GM23248 (cell line): Measurements from ENCODE around the gene BACE2. TPM values are rescaled to one million over a fixed set of nuclear protein-coding genes. Genes with fewer than 3 reads are reported as not detected.

Experiments
- DNase-seq: peaks from one replicate; pipeline ENCODE4 v3.0.0-alpha.2; 2015
- H2AFZ ChIP-seq: fragments of 200-600 bp; sonication (generic); 2 replicates; pipeline ENCODE4 v1.6.1; 2016; ENCODE audit warnings: antibody characterized with exemption
- H3F3A ChIP-seq: fragments of 200-600 bp; sonication (generic); 2 replicates; pipeline ENCODE4 v1.6.1; 2016; ENCODE audit warnings: mild to moderate bottlenecking, antibody characterized with exemption, mixed run types; ENCODE audit not compliant: insufficient read depth
- H3K27ac ChIP-seq: fragments of 200-600 bp; sonication (generic); 2 replicates; pipeline ENCODE4 v1.5.1; 2016; ENCODE audit warnings: mild to moderate bottlenecking
- H3K27me3 ChIP-seq: fragments of 200-600 bp; sonication (generic); replicated peaks from 2 replicates; pipeline ENCODE4 v1.6.1; 2016; ENCODE audit warnings: mild to moderate bottlenecking; ENCODE audit not compliant: insufficient read depth
- H3K36me3 ChIP-seq: fragments of 200-600 bp; sonication (generic); 2 replicates; pipeline ENCODE4 v1.6.1; 2016; ENCODE audit warnings: low read depth, mild to moderate bottlenecking
- H3K4me1 ChIP-seq: fragments of 200-600 bp; sonication (generic); 2 replicates; pipeline ENCODE4 v1.6.1; 2016; ENCODE audit warnings: mild to moderate bottlenecking; ENCODE audit not compliant: insufficient read depth
- H3K4me2 ChIP-seq: fragments of 200-600 bp; sonication (generic); one replicate; pipeline ENCODE4 v1.6.1; 2016; ENCODE audit warnings: mild to moderate bottlenecking; ENCODE audit not compliant: unreplicated experiment
- H3K4me3 ChIP-seq: fragments of 200-600 bp; sonication (generic); 2 replicates; pipeline ENCODE4 v1.5.1; 2016; ENCODE audit warnings: mild to moderate bottlenecking
- H3K79me2 ChIP-seq: fragments of 200-600 bp; sonication (generic); 2 replicates; pipeline ENCODE4 v1.6.1; 2016; ENCODE audit warnings: mild to moderate bottlenecking; ENCODE audit not compliant: insufficient read depth
- H3K9ac ChIP-seq: fragments of 200-600 bp; sonication (generic); 2 replicates; pipeline ENCODE4 v1.6.1; 2016; ENCODE audit warnings: mild to moderate bottlenecking
- H3K9me2 ChIP-seq: fragments of 200-600 bp; sonication (generic); 2 replicates; pipeline ENCODE4 v1.6.1; 2016; ENCODE audit warnings: mixed run types, mild to moderate bottlenecking, moderate library complexity; ENCODE audit not compliant: insufficient read depth
- H3K9me3 ChIP-seq: fragments of 200-600 bp; sonication (generic); one replicate; pipeline ENCODE4 v1.6.1; 2017; ENCODE audit warnings: low read depth
- H4K20me1 ChIP-seq: fragments of 200-600 bp; sonication (generic); 2 replicates; pipeline ENCODE4 v1.6.0; 2016; ENCODE audit not compliant: insufficient read depth
- EZH2 ChIP-seq: fragments of 200-600 bp; sonication (generic); IDR thresholded peaks from 2 replicates; pipeline ENCODE4 v1.6.1; 2018; ENCODE audit warnings: antibody characterized with exemption, mild to moderate bottlenecking; ENCODE audit not compliant: insufficient read depth, poor library complexity, severe bottlenecking
- EZH2phosphoT487 ChIP-seq: fragments of 200-600 bp; sonication (generic); IDR thresholded peaks from 2 replicates; pipeline ENCODE4 v1.6.1; 2018; ENCODE audit warnings: antibody characterized with exemption, moderate library complexity, mild to moderate bottlenecking, low read depth; ENCODE audit not compliant: insufficient read depth
- WGBS, 2 experiments: methylation state at CpG; one replicate each; pipeline ENCODE4 v1.1.6; 2015 to 2017; ENCODE audit warnings: low lambda C conversion rate in 2 of 2, low coverage in 1 of 2; ENCODE audit errors: missing lambda C conversion rate in 2 of 2; 5-methylcytosine and 5-hydroxymethylcytosine counted together
- in situ Hi-C: fragments of 300-500 bp; cut with MboI; formaldehyde crosslinking; loops from 2 replicates; pipeline ENCODE4 v1.15.0; 2020
- polyA plus RNA-seq: library from polyadenylated mRNA; unstranded; fragments of >200 nt; fragmentation: Nextera tagmentation; extraction: Ambion mirVana; gene quantifications from 2 replicates; pipeline ENCODE4 v1.2.1, GENCODE V29; 2016
- total RNA-seq: library from RNA; depleted of rRNA; stranded (reverse); fragments of >200 nt; shearing (Covaris generic); gene quantifications from 2 replicates; pipeline ENCODE4 v1.2.3, GENCODE V29; 2014

BACE2 gene
- total and polyA plus RNA-seq, 2 experiments from 2014 or later, result 69.5 to 97.8 TPM

DNA sequence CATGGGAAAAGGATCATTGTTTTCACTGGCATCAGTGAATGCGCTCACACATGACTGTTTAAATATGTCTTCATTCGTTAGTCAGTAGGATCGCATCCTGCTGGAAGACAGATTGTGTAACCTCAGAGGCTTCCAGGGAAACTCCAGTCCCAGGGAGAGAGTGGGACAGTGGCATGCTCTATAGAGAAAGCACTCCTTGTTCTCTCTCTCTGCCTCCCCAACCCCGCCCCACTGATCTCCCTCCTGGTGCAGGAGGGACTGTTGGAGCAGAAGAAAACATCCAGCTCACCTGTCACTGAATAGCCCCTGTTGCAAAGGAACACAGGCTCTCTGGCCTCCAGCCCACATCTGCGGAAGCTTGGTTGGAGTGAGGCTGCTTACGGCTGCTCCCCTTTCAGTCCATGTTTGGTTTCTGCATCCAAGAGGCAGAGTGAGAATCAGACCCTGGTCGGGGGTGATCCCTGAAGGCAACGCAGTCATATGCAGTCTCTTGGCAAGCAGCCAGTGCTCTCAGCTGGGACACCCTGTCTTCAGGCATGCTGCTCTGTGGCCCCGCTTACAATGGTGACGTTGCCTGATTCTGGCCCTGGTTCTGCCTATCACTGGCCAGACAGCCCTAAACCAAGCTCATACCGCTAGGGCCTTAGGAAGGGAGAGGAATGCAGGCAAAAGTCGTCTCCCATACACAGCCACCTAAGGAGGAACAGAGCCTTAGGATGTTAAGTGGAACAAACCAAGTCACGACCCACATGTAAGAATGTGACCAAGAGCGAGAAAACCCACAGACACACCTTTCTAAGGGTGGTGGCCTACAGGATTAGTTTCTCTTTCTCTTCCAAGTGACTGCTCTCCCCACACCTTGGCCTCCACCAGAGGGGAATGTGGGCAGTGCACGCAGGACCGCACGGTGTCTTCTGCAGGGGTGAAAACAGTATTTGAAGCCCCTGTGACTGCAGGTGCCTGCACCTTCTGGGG is 39.7 kb downstream of the BACE2 start:
- 0 out of 2 replicates have a peak overlapping the region, but pooled peaks have one; percentile 24 for H3K27ac ChIP-seq

DNA sequence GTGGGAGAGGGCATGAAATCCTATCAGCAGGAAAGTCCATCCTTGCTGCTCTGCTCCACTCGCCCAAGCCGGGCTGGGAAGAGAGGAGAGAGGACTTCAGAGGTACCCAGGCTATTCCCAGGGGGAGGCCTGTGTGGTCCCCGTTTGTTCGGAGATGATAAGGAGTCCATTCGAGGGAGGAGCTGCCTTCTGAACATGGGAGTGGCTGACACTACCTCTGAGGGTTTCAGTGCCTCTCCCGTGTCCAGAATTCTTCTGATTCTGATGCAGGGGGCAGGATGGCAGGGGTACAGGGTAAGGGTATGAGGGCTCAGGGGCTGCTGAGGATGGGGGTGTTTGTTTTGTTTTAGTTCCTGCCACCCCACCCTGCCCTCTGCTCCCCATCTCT is 40.4 kb downstream of the BACE2 start:
- WGBS, 2 experiments, result 84 to 89% methylated on average over 6 of the region's 6 CpGs
- Histone ChIP-seq H3K4me2 (no peak overlapping the region), H2AFZ (no peak overlapping the region), H3K27me3 (no peaks in the 10 kb centered on the region), H4K20me1 (no peaks in the 10 kb centered on the region; the same call in 1 of the 2 replicates), H3K36me3 (no peaks in the 10 kb centered on the region), H3K27ac (no peak overlapping the region), H3K4me1 (no peaks in the 10 kb centered on the region; the same call in 1 of the 2 replicates), H3K4me3 (no peak overlapping the region), H3K9me2 (no peaks in the 10 kb centered on the region), H3K9me3 (no peaks in the 10 kb centered on the region), H3K79me2 (peaks cover 3% of the 10 kb centered on the region; the same call in 1 of the 2 replicates), H3K9ac (no peak overlapping the region), H3F3A (no peaks in the 10 kb centered on the region)
- in situ Hi-C loops, result no loop called here
- DNase-seq, result no peak
- TF ChIP-seq EZH2 (no peak), EZH2phosphoT487 (no peak)

More for the DNA sequence above, 39.7 kb downstream of the BACE2 start:
- Histone ChIP-seq H3K9ac (no peak overlapping the region), H3K4me3 (no peak overlapping the region), H2AFZ (no peak overlapping the region), H3K4me2 (no peak overlapping the region), H3K9me3 (no peaks in the 10 kb centered on the region), H4K20me1 (no peaks in the 10 kb centered on the region; the same call in 1 of the 2 replicates), H3K4me1 (no peaks in the 10 kb centered on the region; the same call in 1 of the 2 replicates), H3F3A (no peaks in the 10 kb centered on the region), H3K36me3 (no peaks in the 10 kb centered on the region), H3K27me3 (no peaks in the 10 kb centered on the region), H3K79me2 (peaks cover 6% of the 10 kb centered on the region; the same call in 1 of the 2 replicates), H3K9me2 (no peaks in the 10 kb centered on the region)
- TF ChIP-seq EZH2phosphoT487, result no peak
- TF ChIP-seq EZH2, result no peak
- in situ Hi-C loops, result no loop called here
- WGBS, 2 experiments, result 60 to 62% methylated on average over 16 to 17 of the region's 17 CpGs
- DNase-seq, result peak; percentile 78

DNA sequence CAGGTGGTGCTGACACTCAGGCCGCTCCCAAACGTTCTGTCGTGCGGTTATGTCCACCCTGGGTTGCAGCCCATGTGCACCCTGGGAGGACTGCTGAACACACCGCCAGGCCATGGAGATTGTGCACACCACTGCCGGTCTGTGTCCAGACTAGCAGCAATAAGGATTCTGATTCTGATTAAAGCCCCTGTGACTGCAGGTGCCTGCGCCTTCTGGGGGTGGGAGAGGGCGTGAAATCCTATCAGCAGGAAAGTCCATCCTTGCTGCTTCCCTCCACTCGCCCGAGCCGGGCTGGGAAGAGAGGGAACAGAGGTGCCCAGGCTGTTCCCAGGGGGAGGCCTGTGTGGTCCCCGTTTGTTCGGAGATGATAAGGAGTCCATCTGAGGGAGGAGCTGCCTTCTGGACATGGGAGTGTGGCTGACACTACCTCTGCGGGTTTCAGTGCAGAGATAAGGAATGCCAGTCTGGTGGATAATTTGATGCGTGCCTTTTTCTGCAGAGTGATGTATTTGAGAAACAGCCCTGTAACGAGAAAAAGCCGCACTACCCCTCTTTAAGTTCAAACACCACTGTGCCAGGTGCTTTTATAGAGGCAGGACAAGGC is 41.2 kb downstream of the BACE2 start:
- Histone ChIP-seq H3K4me3 (no peak overlapping the region), H3K79me2 (peaks cover 3% of the 10 kb centered on the region; the same call in 1 of the 2 replicates), H3K27ac (no peak overlapping the region), H3F3A (no peaks in the 10 kb centered on the region), H4K20me1 (no peaks in the 10 kb centered on the region; the same call in 1 of the 2 replicates), H3K36me3 (no peaks in the 10 kb centered on the region), H3K9ac (no peak overlapping the region), H3K9me2 (no peaks in the 10 kb centered on the region), H3K4me1 (no peaks in the 10 kb centered on the region; the same call in 1 of the 2 replicates), H3K27me3 (no peaks in the 10 kb centered on the region), H2AFZ (no peak overlapping the region), H3K9me3 (no peaks in the 10 kb centered on the region), H3K4me2 (no peak overlapping the region)
- TF ChIP-seq EZH2, result no peak
- TF ChIP-seq EZH2phosphoT487, result no peak
- WGBS, 2 experiments, result 96% methylated on average over 17 of the region's 17 CpGs
- no peak for DNase-seq
- in situ Hi-C loops, result no loop called here

DNA sequence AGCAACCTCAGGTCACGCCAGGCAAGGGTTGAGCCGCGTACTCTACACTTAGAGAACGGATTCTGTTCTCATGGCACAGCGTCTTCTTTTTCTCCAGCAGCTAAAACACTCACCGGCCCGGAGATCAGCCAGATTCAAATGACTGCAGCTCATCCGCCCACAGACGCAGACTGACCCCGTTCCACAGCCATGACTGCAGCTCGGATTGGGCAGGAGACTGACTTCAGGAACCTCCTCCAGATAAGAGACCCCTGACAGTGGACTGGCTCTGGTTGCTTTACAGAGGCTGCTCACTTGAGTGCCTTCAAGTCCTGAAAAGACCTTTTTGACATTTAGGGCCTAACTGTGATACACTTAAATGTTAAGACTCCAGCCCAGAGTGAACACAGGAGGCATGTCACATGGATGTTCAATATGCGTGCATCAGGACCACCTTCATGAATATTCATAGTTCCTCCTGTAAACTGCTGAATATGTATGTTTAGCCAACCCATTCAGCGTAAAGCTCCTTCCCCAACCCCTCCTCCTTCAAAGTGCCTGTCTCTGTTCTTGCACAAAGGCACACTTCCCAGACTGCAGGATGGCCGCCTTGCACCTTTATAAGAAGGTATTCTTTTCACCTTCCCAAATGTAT is 42.6 kb downstream of the BACE2 start:
- H3K9ac ChIP-seq, result no peak overlapping the region
- no peak for DNase-seq
- H3K4me3 ChIP-seq, result no peak overlapping the region
- H3K27me3 ChIP-seq, result no peaks in the 10 kb centered on the region
- 0 out of 2 replicates have a peak, but pooled peaks cover 3% of the 10 kb centered on the region for H3K79me2 ChIP-seq
- no peaks in the 10 kb centered on the region for H3K36me3 ChIP-seq
- no peaks in the 10 kb centered on the region for H3K9me2 ChIP-seq
- in situ Hi-C loops, result no loop called here
- H2AFZ ChIP-seq, result no peak overlapping the region
- H3K9me3 ChIP-seq, result no peaks in the 10 kb centered on the region
- H3K4me2 ChIP-seq, result no peak overlapping the region
- no peak overlapping the region for H3K27ac ChIP-seq
- no peaks in the 10 kb centered on the region for H3F3A ChIP-seq
- no peaks in the 10 kb centered on the region; the same call in 1 of the 2 replicates for H3K4me1 ChIP-seq
- 90 to 94% methylated on average over 14 of the region's 14 CpGs for WGBS, 2 experiments
- no peaks in the 10 kb centered on the region; the same call in 1 of the 2 replicates for H4K20me1 ChIP-seq
- no peak for TF ChIP-seq EZH2
- no peak for TF ChIP-seq EZH2phosphoT487
